Chondrocyte (in vitro differentiated cells): ENCODE measurements around the gene EVX1. TPM values are rescaled to one million over a fixed set of nuclear protein-coding genes. Genes with fewer than 3 reads are reported as not detected.

Experiments used
- DNase-seq: peaks from one replicate; pipeline ENCODE4 v3.0.0; 2021; ENCODE audit warnings: mixed read lengths, low spot score
- H3K27ac Mint-ChIP-seq: one replicate; pipeline ENCODE4 v1.8.0; 2021; ENCODE audit warnings: mild to moderate bottlenecking, moderate library complexity, mixed read lengths; ENCODE audit not compliant: unreplicated experiment
- H3K27me3 Mint-ChIP-seq: 2 replicates; pipeline ENCODE4 v1.8.0; 2021; ENCODE audit warnings: low read depth, mixed read lengths
- H3K36me3 Mint-ChIP-seq: 2 replicates; pipeline ENCODE4 v1.8.0; 2021; ENCODE audit warnings: low read depth, mixed read lengths
- H3K4me1 Mint-ChIP-seq: 2 replicates; pipeline ENCODE4 v1.8.0; 2021; ENCODE audit warnings: low read depth, mild to moderate bottlenecking, mixed read lengths
- H3K4me3 Mint-ChIP-seq: one replicate; pipeline ENCODE4 v1.8.0; 2021; ENCODE audit warnings: mild to moderate bottlenecking, moderate library complexity, mixed read lengths; ENCODE audit not compliant: unreplicated experiment
- H3K9me3 Mint-ChIP-seq: 2 replicates; pipeline ENCODE4 v1.8.0; 2021; ENCODE audit warnings: low read depth, mixed read lengths
- CTCF ChIP-seq: fragments of 200-600 bp; sonication (generic); IDR thresholded peaks from 2 replicates; pipeline ENCODE4 v1.5.0; 2021; ENCODE audit warnings: antibody characterized with exemption, mild to moderate bottlenecking, moderate library complexity
- total RNA-seq: library from RNA; stranded (reverse); gene quantifications from 3 replicates; pipeline ENCODE4 v1.2.1, GENCODE V29; 2021

The EVX1 gene
- total RNA-seq, 1 donor from 2014 or later: not detected

GRCh38 chr7:27240015-27240731 is 2.4 kb upstream of the EVX1 start:
- H3K36me3 Mint-ChIP-seq: peaks cover 2% of the 10 kb centered on the region
- no peaks in the 10 kb centered on the region for H3K9me3 Mint-ChIP-seq
- DNase-seq: no peak
- H3K4me1 Mint-ChIP-seq: peaks cover 26% of the 10 kb centered on the region
- peaks cover 83% of the 10 kb centered on the region for H3K27me3 Mint-ChIP-seq
- no peak for TF ChIP-seq CTCF
- H3K27ac Mint-ChIP-seq: no peak overlapping the region
- H3K4me3 Mint-ChIP-seq: no peak overlapping the region

GRCh38 chr7:27241189-27242056 is 1.2 kb upstream of the EVX1 start:
- no peak overlapping the region for H3K27ac Mint-ChIP-seq

GRCh38 chr7:27242154-27242553 is 448 bp upstream of the EVX1 start:
- no peak overlapping the region for H3K4me3 Mint-ChIP-seq
- peaks cover 20% of the 10 kb centered on the region for H3K4me1 Mint-ChIP-seq
- H3K27me3 Mint-ChIP-seq: peaks cover 80% of the 10 kb centered on the region
- no peak for DNase-seq
- no peak overlapping the region for H3K27ac Mint-ChIP-seq
- no peak for TF ChIP-seq CTCF
- H3K36me3 Mint-ChIP-seq: peaks cover 2% of the 10 kb centered on the region
- H3K9me3 Mint-ChIP-seq: no peaks in the 10 kb centered on the region

More at GRCh38 chr7:27241189-27242056, 1.2 kb upstream of the EVX1 start:
- TF ChIP-seq CTCF: no peak
- Mint-ChIP-seq H3K4me3 (no peak overlapping the region), H3K36me3 (peaks cover 2% of the 10 kb centered on the region), H3K27me3 (peaks cover 82% of the 10 kb centered on the region), H3K9me3 (no peaks in the 10 kb centered on the region), H3K4me1 (peaks cover 20% of the 10 kb centered on the region)
- DNase-seq: no peak

GRCh38 chr7:27243340-27244163 is 950 bp downstream of the EVX1 start:
- Mint-ChIP-seq H3K36me3 (peaks cover 2% of the 10 kb centered on the region), H3K9me3 (no peaks in the 10 kb centered on the region), H3K4me3 (peak overlapping the region; percentile 23), H3K4me1 (peaks cover 20% of the 10 kb centered on the region), H3K27me3 (peaks cover 81% of the 10 kb centered on the region), H3K27ac (no peak overlapping the region)
- no peak for TF ChIP-seq CTCF
- DNase-seq: no peak
